HG03280 (cell line): ENCODE measurements around the gene BRCC3.

Source experiments
- ATAC-seq: cut with Tn5 transposase; IDR thresholded peaks from one replicate; pipeline ENCODE4 v1.9.1; 2021; ENCODE audit warnings: mild to moderate bottlenecking, moderate library complexity; ENCODE audit not compliant: unreplicated experiment

BRCC3 gene

DNA sequence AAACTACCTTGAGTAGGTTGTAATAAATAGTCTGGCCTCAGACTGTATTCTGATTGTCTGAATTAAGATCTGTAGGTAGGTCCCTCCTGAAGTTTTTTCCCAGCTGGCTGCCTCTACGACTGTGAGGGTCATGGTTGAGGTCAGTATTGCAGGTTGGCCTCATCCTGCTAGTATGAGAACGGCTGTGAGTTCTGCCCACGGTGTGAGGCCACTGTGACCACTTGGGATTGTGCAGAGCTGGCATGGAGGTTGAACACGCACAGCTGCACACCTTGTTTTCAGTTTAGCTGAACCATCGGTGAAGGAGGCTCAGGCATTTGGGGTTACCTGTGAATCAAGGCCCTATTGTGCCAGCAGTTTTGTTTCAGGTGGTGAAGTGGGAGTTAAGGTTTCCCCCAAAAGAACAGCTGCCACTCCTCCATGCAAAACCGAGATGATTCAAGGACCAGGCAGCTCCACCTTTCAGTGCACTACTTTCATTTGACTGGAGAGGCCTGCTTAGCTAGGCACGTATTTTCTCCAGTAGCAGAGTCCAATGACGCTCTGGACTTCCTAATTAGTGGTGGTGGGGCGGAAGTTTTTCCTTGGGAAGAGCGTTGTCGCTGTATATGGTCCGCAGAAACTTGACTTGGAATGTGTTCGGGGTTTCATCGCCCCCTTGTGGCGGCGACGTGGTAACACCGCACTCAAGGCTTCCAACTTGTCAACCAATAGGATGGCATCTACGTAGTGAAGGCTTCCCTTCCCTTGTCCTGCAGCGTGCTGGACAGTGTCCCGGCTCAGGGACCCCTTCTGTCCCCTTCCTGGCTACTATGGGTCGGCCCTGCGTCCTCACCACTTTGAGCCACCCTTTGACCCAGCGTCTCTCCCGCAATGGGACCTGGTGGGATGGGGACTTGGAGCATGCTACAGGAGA lies 14.2 kb upstream of the BRCC3 start:
- no peak for ATAC-seq

DNA sequence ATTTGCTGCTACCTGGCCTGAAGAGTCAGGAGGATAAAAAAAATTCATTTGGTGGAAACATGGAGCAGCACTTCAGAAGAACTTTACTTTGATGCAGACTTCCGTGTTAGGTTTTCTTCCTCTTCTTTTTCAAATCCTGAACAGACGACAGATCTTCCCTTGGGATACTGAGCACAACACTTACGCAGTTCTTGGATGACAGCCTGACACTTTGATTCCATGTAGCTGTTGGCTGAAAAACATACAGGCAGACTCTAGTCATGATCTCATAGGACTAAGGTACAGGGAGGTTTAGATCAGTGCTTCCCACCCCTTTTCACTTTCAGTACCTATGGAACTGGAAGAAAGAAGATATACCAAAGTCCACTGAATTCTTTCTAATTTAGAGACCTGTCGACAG lies 9.5 kb upstream of the BRCC3 start:
- no peak for ATAC-seq

DNA sequence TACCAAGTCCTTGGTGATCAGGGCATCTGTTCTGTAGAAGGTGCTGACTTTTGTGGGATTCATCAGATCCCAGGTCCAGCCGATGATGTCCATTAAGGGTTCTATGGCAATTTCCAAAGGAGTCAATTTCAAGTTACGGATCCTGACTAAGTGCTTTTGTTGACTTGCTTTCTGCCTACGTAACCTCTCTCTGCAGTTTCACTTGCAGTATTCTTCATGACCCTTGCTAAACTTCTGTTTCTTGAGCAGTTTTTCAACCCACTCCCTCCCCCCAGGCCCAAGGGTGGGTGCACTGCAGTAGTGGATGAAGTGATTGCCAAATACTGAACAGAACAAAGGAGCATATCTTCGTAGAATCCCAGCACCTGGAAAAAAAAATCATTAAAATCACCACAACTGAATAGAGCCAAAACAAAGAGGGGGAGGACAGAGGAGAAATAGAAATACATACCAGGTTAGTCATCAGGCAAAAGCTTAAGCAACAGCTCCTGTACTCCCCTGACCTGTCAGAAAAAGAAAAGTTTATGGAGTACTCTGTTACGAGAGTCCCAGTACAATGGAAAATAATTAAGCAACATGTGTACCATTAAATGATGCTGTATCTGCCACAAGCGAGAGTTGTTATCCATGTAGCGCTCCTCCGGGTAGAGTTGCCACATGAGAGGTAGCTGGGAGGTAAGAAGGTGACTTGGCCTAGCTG lies 6.1 kb upstream of the BRCC3 start:
- no peak for ATAC-seq

DNA sequence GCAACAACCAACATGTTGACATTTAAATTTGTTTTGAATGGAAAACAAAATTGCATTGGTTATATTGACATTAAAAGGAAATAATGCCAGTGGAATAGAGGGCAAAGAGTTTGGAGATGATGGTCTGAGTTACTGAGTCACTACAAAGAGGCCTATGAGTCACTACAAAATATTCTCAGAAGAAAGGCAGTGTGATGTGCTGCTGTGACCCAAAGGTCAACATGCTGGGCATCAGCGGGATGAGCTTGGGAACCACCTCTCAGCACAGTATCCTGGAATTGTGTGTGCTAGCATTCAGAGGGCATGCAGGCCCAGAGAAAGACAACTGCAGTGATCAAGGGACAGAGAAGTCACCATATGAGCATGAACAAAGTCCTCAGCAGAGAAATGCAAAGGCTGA lies 3.1 kb upstream of the BRCC3 start:
- ATAC-seq: no peak

DNA sequence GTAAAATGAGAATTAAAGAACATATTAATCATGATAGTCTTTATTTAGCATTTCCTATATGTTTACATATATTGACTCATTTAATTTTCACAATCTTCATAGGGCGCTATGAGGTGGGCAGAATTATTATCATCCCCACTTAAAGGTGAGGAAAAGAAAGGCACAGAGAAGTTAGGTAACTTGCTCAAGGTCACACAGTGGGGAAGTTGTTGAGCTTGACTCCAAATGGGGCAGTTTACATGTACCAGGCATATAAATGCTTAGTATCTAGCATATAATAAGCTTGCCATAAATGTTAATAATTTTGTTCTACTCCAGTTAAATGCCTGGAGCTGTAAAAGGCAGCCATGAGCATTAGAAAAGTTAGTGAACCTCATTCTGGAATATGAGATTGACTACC lies 1.9 kb upstream of the BRCC3 start:
- no peak for ATAC-seq

DNA sequence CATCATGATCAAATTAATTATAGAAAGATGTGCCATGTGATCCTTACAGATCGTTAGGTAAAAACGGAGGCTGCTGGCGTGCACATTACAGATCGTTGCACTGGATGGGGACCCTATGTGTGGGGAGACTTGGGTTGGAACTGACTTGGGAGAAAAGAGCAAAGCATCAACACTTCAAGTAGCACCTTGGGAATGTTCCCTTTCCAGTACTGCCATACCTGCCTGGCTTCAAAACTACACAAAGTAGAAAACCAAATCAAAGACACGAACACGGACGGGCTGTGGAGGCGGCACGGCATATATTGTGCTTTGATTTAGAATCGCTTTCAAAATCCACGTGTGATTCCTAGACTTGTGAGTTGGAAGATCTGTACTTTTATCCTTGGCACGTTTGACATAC lies 1.3 kb upstream of the BRCC3 start:
- no peak for ATAC-seq

DNA sequence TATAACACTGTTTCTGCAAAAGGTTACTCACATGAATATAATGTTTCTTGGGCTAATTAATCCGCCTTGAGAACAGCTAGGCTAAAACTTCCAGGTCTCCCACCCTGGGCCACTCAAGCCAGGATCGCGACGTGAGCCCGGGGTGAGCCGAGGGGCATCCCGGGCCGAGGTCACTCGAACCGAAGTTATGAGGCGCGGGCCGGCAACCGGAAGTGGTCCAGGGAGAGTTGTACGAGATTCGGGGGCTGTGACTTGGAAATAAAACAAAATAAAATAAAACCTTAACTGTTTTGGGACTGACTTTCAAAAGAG lies 689 bp upstream of the BRCC3 start:
- peak; percentile 17 for ATAC-seq

DNA sequence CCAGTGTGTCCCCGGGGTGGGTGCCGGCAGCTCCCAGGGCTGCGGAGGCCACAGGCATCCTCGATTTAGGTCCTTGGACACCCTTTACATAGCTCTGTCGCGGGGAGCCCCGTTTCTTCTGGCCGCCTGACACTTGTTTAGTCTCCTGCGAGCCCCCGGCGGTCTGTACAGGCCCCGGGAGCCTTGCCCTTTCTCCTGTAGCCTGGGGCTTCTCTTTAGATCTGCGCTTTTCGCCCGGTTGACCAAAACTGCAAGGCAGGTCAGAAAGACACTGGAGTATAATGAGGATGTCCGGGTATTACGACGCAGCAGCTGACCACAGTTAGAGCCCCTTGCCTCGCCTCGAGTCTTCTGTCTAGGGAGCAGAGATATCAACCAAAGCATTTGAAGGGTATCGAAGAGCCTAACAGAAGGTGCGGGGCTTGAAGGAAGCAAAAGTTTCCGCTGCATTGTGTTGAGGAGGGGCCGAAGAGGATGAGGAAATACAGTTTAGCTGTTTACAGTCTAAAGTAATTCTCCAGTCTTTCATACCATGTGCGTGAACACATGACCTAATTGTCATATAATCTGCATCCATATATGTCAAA lies 479 bp downstream of the BRCC3 start:
- ATAC-seq: peak; percentile 7

DNA sequence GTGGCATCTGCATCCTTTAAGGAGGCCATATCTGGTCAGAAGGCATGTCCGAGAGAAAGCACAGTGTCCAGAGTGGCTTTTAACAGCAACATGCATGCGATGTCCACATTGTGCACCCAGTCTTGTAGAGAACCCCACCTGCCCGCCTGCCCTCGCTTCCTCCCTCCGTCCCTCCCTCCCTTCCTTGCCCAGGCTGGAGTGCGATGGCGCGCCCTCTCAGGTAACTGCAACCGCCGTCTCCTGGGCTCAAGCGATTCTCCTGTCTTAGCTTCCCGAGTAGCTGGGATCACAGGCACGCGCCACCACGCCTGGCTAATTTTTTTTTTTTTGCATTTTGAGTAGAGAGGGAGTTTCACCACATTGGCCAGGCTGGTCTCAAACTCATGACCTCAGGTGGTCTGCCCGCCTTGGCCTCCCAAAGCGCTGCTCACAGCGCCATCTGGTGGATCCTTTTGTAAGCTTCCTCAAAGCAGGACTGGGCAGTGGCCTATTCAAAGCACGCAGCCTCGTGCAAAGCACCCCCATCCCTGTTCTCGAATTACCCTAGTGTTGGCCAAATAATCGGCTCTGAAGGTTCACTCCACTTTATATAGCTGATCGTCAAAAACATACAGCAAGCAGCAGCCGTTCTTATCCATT lies 15.0 kb downstream of the BRCC3 start:
- ATAC-seq: no peak

DNA sequence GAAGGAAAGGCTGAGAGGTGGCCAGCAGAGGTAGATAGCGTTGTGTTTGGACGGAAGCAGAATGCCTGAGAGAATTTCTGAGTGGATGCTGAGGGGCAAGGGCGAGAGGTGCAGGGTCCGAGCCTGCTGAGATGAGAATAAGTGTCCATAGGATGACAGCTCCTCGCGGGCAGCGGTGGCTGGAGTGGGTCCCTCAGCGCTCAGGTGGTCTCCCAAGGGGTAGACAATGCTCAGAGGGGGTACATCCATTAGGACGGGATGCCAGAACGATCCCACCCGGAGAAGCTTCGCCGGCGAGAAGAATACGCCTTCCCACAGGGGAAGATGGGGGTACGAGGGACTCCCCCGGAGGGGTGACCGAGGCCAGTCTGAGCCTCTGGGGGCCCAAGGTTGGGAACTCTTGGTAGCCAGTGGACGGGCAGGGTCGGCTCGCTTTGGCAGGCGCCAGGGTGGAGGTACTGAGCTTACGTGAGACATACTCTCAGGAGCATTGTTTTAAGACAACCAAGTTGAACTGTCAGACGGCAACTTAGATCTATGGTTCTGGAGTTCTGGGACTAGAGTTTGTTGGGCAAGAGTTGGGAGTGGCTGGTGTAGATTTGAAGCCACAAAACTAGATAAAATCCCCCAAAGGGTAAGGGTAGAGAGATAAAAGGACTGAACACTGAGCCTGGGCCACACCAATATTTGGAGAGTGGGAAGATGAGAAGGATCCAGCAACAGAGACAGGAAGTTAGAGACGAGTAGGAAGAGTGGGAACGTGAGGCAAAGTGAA lies 15.8 kb downstream of the BRCC3 start:
- ATAC-seq: no peak

DNA sequence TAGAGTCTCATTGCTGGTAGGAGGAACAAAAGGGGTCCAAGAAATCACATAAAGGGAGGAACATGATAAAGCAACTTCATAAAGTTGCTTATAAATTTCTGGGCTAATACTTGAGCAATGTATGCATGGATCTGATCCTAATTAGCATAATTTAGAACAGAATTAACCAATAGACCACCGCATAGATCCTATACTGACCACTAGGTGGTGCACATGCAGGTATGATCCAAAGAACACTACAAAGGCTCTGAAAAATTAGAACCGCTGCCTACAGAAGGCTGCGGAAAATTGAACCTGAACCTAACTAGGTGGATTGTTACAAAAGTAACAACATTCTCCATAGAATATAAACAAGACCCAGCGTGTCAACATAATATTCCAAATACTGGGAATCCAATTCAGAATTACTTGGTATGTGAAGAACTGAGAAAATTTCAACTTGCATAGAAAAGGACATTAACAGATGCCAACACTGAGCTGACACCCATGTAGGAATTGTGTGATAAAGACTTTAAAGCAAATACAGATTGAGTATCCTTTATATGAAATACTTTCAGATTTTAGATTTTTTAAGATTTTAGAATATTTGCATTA lies 23.3 kb downstream of the BRCC3 start:
- ATAC-seq: no peak

DNA sequence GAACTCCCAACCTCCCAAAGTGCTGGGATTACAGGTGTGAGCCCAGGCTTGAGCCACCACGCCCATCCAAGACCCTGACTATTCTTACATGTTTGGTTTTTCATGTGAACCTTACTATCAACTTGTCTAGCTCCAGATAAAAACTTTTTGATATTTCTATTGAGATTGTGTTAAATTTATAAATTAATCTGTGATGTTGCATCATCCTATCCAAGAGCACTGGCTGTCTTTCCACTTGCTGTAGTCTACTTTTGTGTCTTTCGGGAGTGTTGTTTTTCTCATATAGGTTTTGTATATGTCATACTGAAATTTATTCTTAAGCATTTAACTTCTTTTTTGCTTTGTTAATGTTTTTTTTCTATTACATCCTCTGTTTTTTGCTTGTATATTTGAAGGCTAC lies 34.6 kb downstream of the BRCC3 start:
- no peak for ATAC-seq

DNA sequence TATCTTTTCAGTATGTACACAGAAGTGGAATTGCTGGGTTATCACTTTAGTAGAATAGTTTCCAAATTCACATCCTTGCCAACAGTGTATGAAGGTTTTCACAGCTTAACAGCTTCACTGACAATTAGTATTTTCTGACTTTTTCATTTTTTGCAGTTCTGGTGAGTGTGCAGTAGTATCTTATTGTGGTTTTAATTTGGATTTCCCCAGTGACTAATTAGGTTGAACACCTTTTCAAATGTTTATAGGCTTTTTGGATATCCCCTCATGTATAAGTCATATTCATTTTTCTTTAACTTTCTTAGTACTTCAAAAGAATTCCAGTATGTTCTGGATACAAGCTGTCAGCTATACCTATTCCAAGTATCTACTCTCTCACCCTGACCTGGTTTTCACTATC lies 37.1 kb downstream of the BRCC3 start:
- no peak for ATAC-seq

DNA sequence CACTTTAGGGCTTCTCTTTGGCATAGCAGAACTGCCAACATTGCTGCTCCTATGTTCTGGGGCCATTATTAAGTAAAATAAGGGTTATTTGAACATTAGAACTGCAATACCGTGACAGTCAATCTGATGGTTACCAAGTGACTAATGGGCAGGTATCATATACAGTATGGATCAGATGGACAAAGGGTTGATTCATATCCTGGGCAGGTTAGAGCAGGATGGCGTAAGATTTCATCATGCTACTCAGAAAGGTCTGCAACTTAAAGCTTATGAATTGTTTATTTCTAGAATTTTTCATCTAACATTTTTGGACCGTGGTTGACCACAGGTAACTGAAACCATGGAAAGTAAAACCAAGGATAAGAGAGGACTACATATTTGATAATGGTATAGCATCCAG lies 40.9 kb downstream of the BRCC3 start:
- ATAC-seq: no peak

DNA sequence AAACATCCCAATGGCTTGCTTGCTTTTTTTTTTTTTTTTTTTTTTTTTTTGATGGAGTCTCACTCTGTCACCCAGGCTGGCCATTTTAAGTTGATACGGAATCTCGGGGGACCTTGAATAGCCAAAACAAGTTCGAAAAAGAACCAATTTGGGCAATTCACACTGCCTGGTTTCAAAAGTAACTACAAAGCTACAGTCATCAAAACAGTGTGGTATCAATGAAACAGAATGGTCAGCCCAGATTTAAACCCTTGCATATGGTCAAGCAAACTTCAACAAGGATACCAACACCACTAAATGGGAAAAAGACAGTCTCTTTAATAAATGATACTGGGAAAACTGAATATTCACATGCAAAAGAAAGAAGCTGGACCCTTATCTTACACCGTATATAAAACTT lies 41.8 kb downstream of the BRCC3 start:
- no peak for ATAC-seq

DNA sequence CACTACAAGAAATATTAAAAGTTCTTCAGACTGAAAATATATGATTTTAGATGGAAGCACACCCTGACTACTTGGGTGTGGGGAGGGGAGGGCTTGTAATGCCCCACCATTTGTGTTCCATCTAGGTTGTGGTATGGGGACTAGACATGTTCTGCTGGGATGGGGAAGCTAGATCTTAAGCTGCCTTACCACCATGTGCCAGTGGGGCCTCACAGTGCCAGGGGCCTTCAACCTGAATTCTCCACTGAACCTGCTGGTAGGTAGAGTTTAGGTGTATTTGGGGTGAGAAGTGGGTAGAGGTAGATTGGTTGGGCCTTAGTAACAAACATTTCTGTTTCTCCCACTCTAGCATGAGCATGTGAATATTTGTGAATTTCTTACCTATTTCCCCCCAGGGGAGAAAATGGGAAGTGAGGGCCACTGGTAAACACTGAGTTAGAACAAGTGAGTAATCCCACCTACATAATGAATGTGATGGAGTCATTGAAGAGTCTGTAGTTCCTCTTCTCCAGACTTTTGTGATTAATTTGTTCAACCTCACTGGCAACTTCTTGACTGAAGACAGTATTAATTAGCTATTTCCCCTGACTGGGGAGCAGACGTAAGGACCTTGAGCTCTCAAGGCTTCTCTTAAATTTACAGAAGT lies 44.0 kb downstream of the BRCC3 start:
- ATAC-seq: no peak

DNA sequence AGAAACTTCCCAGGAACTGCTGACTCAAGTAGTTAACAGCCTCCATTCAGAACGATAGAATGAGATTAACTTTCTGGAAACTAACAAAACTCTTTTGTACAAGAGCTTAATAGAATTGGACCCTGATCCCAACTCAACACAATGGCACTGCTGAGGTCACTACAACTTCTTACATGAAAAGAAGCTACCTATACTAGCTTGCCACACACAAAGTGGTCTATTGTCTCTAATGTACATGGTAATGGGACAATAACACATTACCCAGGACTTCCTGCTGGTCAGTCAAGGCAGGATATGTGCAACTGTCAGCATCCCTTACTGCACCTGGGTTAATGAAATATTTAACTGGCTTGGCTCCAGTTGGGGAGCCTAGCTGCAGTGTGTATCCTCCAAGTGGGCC lies 56.2 kb downstream of the BRCC3 start:
- ATAC-seq: no peak

DNA sequence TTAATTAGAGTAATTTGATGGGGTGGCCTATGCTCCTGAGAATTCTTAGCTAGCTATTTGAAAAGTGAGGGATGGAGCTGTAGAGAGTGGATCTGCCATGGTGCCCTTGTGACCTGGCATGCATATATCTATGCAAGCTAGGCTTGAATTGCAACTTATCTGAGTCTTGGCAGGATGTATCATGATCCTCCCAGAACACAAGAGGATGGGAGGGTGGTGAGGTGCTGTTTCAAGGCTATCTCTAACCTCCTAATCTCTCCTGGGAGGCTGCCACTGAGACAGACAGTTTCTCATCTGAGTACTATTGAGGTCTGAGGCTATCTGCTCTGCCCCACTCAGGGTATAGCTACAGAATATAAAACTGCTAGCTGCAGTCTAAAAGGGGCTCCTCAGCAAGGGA lies 56.6 kb downstream of the BRCC3 start:
- ATAC-seq: no peak

DNA sequence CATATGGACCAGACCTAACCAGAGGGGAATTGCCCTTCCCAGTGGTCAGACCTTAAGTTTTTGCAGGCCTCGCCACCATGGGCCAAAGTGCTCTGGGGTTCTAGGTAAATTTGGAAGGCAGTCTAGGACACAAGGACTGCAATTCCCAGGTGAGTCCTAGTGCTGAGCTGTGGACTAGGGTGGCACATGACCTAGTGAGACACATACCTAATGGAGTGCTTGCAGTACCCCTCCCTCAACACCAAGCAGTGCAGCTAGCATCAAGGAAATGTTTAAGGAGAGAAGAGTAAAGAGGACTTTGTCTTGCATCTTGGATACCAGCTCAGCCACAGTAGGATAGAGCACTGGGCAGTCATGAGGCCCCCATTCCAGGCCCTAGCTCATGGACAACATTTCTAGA lies 60.8 kb downstream of the BRCC3 start:
- ATAC-seq: no peak

DNA sequence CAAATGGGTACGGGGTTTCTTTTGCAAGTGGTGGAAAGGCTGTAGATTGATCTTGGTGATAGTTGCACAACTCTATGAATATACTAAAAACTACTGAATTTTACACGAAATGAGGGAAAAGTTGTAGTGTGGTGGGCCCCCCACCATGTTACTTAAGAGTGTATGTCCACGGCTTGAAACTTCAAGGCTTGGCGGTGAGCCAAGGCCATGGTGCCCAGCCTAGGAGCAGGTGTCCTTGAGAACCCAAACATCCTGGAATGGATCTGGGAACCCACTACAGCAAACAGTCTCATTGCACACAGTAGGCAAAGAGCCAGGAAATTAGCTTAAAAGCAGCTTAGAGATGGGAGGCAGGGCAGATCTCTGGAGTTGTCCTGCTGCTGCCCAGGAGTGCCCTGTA lies 62.9 kb downstream of the BRCC3 start:
- no peak for ATAC-seq
